Upper lobe of left lung (tissue), 4 donors: ENCODE data around the gene FOXB1.

Experiments used
- EP300 ChIP-seq, 4 donors: sonication (generic); formaldehyde crosslinking; IDR thresholded peaks; one replicate each; pipeline ENCODE4 v1.5.1; 2017; ENCODE audit warnings: antibody characterized with exemption in 4 of 4, control low read depth in 2 of 4
- POLR2A ChIP-seq, 4 donors: fragments of 450-650 bp; IDR thresholded peaks; one replicate each; pipeline ENCODE4 v1.5.1; 2016 to 2017; ENCODE audit warnings: antibody characterized with exemption in 4 of 4, mild to moderate bottlenecking in 2 of 4
- POLR2AphosphoS5 ChIP-seq, 2 donors: sonication (generic); formaldehyde crosslinking; IDR thresholded peaks; one replicate each; pipeline ENCODE4 v1.5.1; 2017; ENCODE audit warnings: antibody characterized with exemption in 2 of 2
- TF ChIP-seq, protein P1 (sequence below), 6 experiments: fragments of 450-650 bp in 4 of 6; fragments of 200-600 bp in 2 of 6; sonication (generic) in 2 of 6; IDR thresholded peaks; one replicate each; pipeline ENCODE4 v1.5.1; 2016 to 2019; ENCODE audit warnings: antibody characterized with exemption in 6 of 6

- TF ChIP-seq, protein P1, sequence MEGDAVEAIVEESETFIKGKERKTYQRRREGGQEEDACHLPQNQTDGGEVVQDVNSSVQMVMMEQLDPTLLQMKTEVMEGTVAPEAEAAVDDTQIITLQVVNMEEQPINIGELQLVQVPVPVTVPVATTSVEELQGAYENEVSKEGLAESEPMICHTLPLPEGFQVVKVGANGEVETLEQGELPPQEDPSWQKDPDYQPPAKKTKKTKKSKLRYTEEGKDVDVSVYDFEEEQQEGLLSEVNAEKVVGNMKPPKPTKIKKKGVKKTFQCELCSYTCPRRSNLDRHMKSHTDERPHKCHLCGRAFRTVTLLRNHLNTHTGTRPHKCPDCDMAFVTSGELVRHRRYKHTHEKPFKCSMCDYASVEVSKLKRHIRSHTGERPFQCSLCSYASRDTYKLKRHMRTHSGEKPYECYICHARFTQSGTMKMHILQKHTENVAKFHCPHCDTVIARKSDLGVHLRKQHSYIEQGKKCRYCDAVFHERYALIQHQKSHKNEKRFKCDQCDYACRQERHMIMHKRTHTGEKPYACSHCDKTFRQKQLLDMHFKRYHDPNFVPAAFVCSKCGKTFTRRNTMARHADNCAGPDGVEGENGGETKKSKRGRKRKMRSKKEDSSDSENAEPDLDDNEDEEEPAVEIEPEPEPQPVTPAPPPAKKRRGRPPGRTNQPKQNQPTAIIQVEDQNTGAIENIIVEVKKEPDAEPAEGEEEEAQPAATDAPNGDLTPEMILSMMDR (IDR thresholded peaks at IDR 0.05), result no peak
- TF ChIP-seq POLR2A (IDR thresholded peaks at IDR 0.05) (no peak), EP300 (IDR thresholded peaks at IDR 0.05) (no peak), POLR2AphosphoS5 (IDR thresholded peaks at IDR 0.05) (no peak)
Measured at GRCh38 chr15:59995568-59996297, 8.4 kb upstream of the FOXB1 start.
